HG03342 (cell line): ENCODE results near the gene C1RL.
"Not testable (repeated sequence)": the region's sequence is repeated elsewhere in the genome, so short reads cannot be mapped to it uniquely, and the experiment has no call there.

ENCODE experiments used
- ATAC-seq: cut with Tn5 transposase; IDR thresholded peaks from one replicate; pipeline ENCODE4 v1.9.1; 2021; ENCODE audit warnings: mild to moderate bottlenecking, moderate library complexity; ENCODE audit not compliant: unreplicated experiment

Gene C1RL

DNA sequence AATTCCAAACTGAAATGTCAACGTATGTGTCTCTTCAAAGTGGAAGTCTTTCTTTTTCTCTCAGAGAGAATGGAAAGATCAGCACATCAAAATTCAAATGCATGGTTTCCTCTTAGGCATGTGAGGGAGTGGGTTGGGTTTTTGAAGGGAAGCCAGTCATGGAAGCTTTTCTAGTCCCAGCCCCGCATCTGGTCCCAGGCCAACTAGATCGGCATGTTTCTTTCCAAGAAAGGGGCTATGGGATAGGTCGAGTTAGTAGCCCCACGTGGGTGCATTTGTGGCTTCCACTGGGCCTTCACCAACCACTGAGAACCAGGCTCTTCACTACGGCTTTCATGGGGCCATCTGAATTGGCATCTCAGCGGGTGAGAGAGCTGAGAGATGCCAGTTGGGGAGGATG, 41.9 kb downstream of the C1RL start:
- ATAC-seq, result no peak

DNA sequence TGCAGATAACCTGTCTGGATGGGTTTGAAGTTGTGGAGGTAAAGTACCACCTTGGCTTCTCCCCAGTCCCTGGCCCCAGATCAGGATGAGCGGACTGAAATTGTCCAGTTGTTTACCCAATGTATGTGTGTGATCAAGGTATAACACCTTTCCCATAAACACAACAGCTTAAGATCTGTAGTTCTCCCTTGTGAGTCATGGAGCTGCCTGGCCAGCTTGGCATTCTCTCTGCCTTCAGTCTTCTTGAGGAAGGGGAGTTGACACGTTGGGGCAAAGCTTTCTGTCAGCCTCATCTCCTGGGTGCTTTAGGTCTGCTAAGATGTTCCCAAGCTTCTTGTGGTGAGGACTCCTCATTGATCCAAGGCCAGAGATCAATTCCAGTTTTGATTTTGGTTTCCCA, 42.4 kb downstream of the C1RL start:
- no peak for ATAC-seq

DNA sequence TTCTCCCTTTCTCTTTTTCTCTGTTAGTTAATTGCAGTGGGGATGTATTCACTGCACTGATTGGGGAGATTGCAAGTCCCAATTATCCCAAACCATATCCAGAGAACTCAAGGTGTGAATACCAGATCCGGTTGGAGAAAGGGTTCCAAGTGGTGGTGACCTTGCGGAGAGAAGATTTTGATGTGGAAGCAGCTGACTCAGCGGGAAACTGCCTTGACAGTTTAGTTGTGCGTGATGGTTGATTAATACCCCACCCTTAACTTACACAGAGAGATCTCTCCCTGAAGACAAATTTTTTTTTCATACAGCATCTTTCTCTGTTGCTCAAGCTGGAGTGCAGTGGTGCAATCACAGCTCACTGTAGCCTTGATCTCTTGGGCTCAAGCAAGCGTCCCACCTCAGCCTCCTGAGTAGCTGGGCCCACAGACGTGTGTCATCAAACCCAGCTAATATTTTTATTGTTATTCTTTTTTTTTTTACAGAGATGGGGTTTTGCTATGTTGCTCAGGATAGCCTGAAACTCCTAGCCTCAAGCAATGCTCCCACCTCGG, 43.9 kb downstream of the C1RL start:
- ATAC-seq, result no peak

DNA sequence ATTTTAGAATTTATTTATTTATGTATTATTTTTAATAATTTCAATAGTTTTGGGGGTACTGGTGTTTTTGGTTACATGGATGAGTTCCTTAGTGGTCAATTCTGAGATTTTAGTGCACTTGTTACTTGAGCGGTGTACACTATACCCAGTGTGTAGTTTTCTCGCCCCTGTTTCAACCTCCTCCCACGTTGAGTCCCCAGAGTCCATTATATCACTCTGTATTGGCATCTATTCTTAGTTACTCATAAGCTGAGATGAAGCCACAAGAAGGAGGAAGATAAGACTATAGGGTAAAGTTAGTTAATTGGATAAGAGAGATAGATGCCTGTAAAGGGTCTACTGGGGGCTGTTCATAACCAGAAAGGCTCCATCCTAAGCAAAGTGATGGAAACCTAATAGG, 44.5 kb downstream of the C1RL start:
- no peak for ATAC-seq

DNA sequence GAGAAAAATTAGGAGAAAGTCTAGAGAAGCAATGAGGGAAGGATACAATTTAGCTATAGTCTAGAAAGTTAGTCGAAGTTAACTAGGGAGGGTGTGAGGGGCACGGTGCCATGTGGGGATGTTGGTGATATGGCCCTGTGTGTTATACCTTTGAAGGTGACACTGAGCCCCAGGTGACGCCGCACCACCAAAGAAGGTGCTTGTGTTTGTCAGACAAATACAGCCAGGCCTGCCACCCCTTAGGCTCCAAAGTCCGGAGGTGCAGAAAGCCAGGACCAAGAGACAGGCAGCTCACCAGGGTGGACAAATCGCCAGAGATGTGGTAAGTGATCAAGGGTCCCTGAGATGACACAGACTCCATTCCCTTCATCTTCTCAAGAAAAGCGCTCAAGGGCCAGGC, 47.4 kb downstream of the C1RL start:
- ATAC-seq, result no peak

DNA sequence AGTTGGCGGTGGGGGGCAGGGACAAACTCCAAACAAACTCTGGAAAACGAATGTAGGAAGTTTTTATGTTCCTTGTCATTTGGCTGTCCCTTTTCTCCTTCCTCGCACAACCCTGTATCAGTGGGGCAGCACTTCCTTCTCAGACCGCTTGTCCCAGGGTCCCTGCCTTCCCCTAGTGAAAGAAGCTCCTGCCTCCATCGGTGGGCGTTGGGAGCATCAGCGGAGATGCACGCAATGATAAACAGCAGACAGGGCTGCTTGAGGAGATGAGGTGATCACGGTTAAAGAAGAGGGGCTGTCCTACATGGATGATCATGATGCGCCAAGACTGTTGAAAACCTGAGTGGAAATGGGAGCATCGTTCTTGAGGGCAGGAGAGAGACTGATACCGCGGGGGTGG, 47.9 kb downstream of the C1RL start:
- ATAC-seq, result no peak

DNA sequence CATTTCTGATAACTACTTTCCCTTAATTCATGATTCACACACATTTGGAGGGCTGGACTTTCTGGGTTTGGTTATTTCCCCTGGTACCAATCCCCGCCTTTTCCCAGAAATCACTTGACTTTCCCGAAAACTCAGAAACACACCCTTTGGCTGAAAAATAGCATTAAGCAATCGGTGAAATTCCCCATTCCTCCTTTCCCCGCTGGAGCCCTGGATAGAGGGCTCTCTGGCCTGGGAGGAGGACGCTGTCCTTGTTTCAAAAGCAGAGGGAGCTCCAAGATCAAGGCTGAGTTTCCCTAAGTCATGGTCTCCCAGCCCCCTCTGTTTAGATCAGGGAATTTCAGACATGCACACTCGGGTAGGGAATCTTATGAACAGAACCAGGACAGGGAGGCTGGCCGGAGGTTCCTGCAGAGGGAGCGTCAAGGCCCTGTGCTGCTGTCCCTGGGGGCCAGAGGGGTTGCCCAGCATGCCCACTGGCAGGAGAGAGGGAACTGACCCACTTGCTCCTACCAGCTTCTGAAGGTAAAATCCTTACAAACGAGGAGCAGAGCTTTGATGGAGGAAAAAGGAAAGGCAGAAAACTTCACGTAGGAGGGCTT, 48.6 kb downstream of the C1RL start, which contains the start of gene C1S:
Gene C1S (plus strand): TSS at position 366 of the 602 bp plus-strand sequence. CDS start 1,195 bp downstream, outside the sequence.
- ATAC-seq, result no peak

DNA sequence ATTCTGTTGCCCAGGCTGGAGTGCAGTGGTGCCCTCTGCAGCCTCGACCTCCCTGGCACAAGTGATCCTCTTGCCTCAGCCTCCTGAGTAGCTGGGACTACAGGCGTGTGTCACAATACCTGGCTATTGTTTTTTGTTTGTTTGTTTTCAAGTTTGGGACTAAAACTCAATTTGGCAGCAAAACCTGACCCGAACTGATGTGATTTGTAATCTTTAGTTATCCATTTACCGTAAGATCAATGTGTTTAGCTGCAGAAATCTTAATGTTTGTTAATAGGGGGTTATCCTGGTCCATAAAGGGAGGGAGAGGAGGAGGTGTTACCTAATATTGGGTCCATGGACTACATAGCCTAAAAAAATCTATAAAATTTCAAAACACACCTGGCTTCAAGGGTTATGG, 49.2 kb downstream of the C1RL start:
- ATAC-seq, result no peak

DNA sequence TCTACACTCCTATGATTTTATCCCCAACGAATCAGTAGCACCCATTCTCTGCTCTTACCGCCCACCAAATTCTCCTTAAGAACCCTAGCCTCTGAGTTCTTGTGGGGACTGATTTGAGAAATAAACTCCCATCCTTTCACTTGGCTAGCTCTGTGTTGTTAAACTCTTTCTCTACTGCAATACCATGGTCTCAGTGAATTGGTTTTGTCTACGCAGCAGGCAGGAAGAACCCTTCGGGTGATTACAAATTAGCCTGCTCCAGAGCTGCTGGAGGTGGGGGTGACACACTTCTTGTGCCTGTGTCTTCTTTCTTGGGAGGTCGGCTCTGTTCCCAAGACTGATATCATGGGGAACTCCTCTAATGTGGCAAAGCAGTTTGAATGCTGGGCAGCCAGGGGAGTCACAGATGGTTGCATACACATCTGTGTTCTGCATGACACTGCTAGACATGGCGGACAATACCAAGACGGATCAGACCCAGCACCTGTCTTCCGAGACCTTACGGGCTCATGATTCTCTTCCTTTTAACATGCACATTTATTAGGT, 50.1 kb downstream of the C1RL start:
- ATAC-seq, result no peak

DNA sequence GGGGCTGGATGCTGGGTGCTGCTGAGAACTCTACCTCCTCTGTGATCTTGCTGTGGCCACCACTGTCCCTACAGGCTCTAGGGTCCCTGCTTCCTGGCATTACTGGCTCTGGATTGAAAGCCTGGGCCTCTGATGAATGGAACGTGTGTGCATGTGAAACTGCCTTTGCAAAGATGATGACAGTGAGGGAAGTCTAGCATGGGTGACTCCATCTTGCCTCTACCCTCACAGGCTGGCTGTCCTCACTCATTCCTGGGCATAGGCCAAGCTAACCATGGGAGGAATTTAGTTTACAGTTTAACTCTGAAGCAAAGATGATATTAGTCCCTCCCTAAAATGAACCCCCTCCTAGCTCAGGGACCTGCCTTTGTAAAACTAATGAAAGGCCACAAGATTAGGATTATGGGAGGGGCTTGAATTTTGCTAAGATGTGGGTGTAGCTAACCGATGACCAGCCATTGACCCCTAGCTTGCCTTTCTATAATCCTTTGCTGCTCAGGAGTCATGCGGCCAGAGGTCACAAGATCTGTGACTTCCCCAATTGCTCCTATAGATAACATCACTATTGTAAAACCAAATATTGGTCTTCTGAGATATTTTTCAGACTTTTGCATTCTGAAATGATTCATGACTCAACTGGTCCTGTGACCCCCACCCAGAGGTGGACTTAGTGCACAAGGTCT, 50.7 kb downstream of the C1RL start:
- no peak for ATAC-seq

DNA sequence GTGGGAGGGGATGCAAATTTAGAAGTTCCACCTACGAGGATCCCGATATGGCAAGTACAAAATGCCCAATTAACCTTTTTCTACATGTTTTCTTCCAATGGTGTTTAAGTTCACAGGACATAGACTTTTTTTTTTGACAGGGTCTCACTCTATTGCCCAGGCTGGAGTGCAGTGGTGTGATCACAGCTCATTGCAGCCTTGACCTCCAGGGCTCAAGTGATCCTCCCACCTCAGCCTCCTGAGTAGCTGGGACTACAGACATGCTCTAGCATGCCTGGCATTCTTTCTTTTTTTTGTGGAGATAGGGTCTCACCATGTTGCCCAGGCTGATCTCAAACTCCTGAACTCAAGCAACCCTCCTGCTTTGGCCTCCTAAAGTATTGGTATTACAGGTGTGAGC, 53.3 kb downstream of the C1RL start:
- not testable (repeated sequence) for ATAC-seq

DNA sequence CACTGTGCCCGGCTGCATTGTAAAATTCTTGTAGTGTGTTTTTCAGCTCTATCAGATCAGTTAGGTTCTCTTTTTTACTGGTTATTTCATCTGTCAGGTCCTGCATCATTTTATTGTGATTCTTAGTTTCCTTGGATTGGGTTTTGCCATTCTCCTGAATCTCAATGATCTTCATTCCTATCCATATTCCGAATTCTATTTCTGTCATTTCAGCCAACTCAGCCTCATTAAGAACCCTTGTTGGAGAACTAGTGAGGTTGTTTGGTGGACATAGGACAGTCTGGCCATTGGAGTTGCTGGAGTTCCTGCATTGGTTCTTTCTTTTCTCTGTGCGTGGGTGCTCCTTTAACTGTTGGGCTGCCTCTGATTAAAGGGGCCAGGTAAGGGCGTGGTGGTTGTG, 54.1 kb downstream of the C1RL start:
- ATAC-seq, result no peak

DNA sequence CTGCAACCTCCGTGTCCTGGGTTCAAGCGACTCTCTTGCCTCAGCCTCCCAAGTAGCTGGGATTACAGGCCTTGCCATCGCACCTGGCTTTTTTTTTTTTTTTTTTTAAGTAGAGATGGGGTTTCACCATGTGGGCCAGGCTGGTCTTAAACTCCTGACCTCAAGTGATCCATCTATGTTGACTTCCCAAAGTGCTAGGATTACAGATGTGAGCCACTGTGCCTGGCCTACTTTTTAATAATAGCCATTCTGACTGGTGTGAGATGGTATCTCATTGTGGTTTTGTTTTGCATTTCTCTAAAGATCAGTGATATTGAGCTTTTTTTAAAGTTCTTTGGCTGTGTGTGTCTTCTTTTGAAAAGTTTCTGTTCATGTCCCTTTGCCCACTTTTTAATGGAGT, 59.0 kb downstream of the C1RL start:
- not testable (repeated sequence) for ATAC-seq

DNA sequence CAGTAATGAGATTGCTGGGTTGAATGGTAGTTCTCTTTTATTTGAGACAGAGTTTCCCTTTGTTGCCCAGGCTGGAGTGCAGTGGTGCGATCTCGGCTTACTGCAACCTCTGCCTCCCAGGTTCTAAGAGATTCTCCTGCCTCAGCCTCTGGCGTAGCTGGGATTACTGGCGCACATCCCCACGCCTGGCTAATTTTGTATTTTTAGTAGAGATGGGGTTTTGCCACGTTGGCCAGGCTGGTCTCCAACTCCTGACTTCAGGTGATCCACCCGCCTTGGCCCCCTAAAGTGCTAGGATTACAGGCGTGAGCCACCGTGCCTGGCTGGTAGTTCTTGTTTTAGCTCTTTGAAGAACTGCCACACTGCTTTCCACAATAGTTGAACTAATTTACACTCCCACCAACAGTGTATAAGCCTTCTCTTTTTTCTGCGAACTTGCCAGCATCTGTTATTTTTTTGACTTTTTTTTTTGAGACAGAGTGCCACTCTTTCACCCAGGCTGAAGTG, 59.5 kb downstream of the C1RL start:
- ATAC-seq, result not testable (repeated sequence)

DNA sequence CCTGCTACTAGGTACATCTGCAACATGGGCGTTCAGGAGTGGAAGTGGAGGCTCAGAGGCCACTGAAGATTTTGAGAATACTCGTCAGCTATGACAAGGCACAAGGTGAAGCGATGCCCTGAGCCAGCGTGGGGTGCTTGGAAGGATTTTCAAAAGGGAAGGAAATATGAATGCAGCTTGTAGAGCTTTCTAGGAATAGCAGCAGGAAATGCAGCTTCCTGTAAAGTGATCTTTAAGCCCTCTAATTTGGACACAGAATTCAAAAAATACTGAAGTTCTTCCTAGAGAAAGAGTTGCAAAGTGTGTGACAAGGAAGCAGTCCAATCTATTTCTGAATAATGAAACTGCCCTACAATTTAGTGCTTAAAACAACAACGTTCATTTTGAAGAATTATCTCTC, 61.7 kb downstream of the C1RL start:
- ATAC-seq, result no peak

DNA sequence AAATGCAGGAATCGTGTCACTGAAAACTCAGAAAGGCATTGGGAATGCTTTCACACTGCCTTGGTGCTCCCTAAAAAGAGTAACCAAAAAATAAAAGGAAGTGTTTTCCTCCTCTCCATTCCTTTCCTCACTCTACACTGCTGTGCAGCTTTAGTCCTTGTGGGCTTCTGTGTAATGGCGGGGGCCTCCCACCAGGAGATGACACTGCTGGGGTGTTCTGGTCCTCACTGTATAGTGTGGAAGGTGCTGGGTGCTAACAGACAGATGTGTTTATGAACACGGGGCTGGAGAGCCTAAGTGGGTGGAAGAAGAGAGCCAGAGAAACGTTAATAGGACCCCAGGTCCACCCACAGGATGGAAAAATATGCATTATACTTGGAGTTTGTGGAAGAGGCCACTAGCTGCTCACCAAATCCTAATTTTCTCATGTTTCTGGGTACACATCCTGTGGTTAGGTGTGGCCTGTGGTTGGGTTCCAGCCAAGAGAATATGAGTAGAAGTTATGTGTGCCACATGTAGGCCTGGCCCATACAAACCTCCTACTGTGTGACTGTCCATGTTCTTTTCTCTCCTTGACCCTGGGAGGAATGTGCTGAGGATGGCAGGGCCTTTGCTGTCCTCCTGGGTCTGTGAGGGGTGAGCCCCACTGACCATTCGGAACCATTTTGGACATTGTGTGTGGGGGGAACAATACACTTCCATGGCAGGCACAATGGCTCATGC, 62.5 kb downstream of the C1RL start:
- no peak for ATAC-seq

DNA sequence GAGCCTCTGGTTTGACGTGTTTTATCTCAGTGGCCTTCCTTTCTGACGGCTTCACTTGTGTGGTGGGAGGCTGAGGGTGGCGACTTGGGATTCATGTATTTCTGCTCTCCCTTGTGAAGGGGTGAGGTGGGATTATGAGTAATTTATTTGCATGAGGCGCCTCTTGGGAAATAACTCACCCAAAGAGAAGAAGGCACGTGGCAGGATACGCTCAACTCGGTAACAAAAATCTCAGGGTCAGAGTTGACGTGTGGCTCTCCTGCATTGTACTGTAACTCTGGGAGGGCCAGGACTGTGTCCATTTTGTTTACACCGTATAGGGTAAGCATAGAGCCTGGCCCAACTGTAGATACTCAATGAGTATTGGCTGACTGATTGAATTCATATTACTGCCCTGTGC, 63.1 kb downstream of the C1RL start:
- no peak for ATAC-seq
